ENCODE data around the gene COG3.

DNA sequence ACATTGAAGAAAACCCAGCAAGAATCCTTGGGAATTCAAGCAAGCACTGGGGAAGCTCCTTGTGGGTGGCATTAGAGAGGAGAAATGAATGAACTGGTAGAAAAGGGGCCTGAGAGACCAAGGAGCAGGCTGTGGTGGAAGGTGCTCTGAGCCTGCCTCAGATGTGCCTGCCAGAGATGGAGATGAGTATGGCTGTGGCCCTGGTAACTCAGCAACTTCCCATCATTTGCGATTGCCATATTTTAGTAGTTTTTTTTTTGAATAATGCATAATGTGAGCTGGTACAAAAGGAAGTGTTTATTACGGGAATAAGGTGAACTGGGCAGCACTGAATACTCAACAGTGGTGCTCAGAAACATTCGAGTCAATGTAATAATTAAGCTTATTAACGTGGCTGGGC lies 111.7 kb downstream of the COG3 start:
- TF ChIP-seq, protein P1, sequence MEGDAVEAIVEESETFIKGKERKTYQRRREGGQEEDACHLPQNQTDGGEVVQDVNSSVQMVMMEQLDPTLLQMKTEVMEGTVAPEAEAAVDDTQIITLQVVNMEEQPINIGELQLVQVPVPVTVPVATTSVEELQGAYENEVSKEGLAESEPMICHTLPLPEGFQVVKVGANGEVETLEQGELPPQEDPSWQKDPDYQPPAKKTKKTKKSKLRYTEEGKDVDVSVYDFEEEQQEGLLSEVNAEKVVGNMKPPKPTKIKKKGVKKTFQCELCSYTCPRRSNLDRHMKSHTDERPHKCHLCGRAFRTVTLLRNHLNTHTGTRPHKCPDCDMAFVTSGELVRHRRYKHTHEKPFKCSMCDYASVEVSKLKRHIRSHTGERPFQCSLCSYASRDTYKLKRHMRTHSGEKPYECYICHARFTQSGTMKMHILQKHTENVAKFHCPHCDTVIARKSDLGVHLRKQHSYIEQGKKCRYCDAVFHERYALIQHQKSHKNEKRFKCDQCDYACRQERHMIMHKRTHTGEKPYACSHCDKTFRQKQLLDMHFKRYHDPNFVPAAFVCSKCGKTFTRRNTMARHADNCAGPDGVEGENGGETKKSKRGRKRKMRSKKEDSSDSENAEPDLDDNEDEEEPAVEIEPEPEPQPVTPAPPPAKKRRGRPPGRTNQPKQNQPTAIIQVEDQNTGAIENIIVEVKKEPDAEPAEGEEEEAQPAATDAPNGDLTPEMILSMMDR (conservative IDR thresholded peaks at IDR 0.05; ENCODE audit: low read length) = no peak
- no peak for TF ChIP-seq EZH2phosphoT487 (IDR thresholded peaks at IDR 0.05; ENCODE audit: borderline replicate concordance, low read depth, low read length)
